HepG2 (cell line): ENCODE results near the gene SC5D. TPM values are rescaled to one million over a fixed set of nuclear protein-coding genes. Genes with fewer than 3 reads are reported as not detected.
A peak's percentile ranks its signal among the peaks of the same experiment; 100 is the strongest.

Experiments
- ATAC-seq: fragments of 200-7000 bp; cut with Tn5 transposase; 3 replicates; pipeline ENCODE4 v1.9.1; 2020; ENCODE audit warnings: mild to moderate bottlenecking, moderate library complexity
- BruUV-seq: library from RNA; stranded (reverse); fragments of 400-500 nt; replicated peaks from 2 replicates; lab custom pipeline; 2021; lab: Mats Ljungman, UMichigan
- CTCF ChIA-PET: fragments of 300-600 bp; formaldehyde crosslinking; extraction: SDS; loops from one replicate; lab custom pipeline; 2021; ENCODE audit warnings: low total read pairs, inconsistent platforms, low intra/inter-chr PET ratio; lab: Yijun Ruan, JAX
- POLR2A ChIA-PET: fragments of 350-600 bp; sonication (Branson Sonifier 250); formaldehyde crosslinking; loops from one replicate; lab custom pipeline; 2020; ENCODE audit warnings: antibody characterized with exemption, inconsistent platforms; lab: Yijun Ruan, JAX
- DNase-seq: peaks from one replicate; pipeline ENCODE4 v3.0.0-alpha.2; 2015; ENCODE audit warnings: low spot score
- FAIRE-seq: peaks from 3 replicates; lab custom pipeline; 2011; peaks lifted over from hg19 to GRCh38; lab: Jason Lieb, UNC
- H2AFZ ChIP-seq: one replicate; pipeline ENCODE4 v1.6.1; 2011; ENCODE audit warnings: low read length, inconsistent platforms
- H3K27ac ChIP-seq: fragments of 300-600 bp; 3 replicates; pipeline ENCODE4 v1.8.0; 2011; ENCODE audit warnings: mixed run types, mild to moderate bottlenecking, mixed read lengths, low read length, inconsistent platforms; ENCODE audit not compliant: insufficient read depth; ENCODE audit errors: extremely low read length
- H3K27me3 ChIP-seq, 2 experiments: fragments of 200-600 bp in 1 of 2; 2 replicates in 1 of 2; 3 replicates in 1 of 2; pipeline versions ENCODE4 v1.6.0 to v1.8.0; 2011; ENCODE audit warnings: low read length in 2 of 2, mild to moderate bottlenecking in 2 of 2, moderate library complexity in 2 of 2, inconsistent platforms in 1 of 2; ENCODE audit not compliant: insufficient read depth in 2 of 2, control insufficient read depth in 1 of 2
- H3K36me3 ChIP-seq, 2 experiments: fragments of 200-600 bp in 1 of 2; replicated peaks in 1 of 2; 2 replicates in 1 of 2; 3 replicates in 1 of 2; pipeline versions ENCODE4 v1.5.1 to v1.8.0; 2011; ENCODE audit warnings: low read length in 2 of 2, inconsistent platforms in 1 of 2; ENCODE audit not compliant: insufficient read depth in 2 of 2, control insufficient read depth in 1 of 2
- H3K4me1 ChIP-seq: 2 replicates; pipeline ENCODE4 v1.5.1; 2012; ENCODE audit warnings: low read length, inconsistent platforms; ENCODE audit not compliant: insufficient read depth
- H3K4me2 ChIP-seq: 2 replicates; pipeline ENCODE4 v1.6.0; 2011; ENCODE audit warnings: low read depth, low read length, inconsistent platforms
- H3K4me3 ChIP-seq, 3 experiments: fragments of 200-600 bp in 1 of 3; sonication (generic), shearing (Covaris generic) in 1 of 3; replicated peaks in 1 of 3; 2 replicates each; pipeline ENCODE4 v1.5.1; 2011 to 2016; ENCODE audit warnings: low read length in 3 of 3, inconsistent platforms in 2 of 3, low read depth in 2 of 3, mild to moderate bottlenecking in 2 of 3, control low read depth in 1 of 3, mixed read lengths in 1 of 3; ENCODE audit not compliant: insufficient read depth in 1 of 3
- H3K79me2 ChIP-seq: one replicate; pipeline ENCODE4 v1.6.1; 2011; ENCODE audit warnings: low read length, inconsistent platforms; ENCODE audit not compliant: insufficient read depth
- H3K9ac ChIP-seq: 2 replicates; pipeline ENCODE4 v1.6.0; 2011; ENCODE audit warnings: mild to moderate bottlenecking, low read depth, low read length, inconsistent platforms; ENCODE audit not compliant: insufficient read depth
- H3K9me3 ChIP-seq: 2 replicates; pipeline ENCODE4 v1.5.1; 2012; ENCODE audit warnings: mild to moderate bottlenecking, low read length
- H4K20me1 ChIP-seq: 2 replicates; pipeline ENCODE4 v1.6.0; 2011; ENCODE audit warnings: inconsistent platforms, mild to moderate bottlenecking, low read length, moderate library complexity; ENCODE audit not compliant: insufficient read depth
- HNF4A ChIP-seq: sonication (generic); formaldehyde crosslinking; IDR thresholded peaks from 2 replicates; pipeline ENCODE4 v1.4.0; 2020; ENCODE audit warnings: missing genetic modification reagents
- HNF4G ChIP-seq, 2 experiments: sonication (generic) in 1 of 2; formaldehyde crosslinking in 1 of 2; IDR thresholded peaks; 2 replicates each; pipeline versions ENCODE4 v1.4.0 to v1.6.1; 2011 to 2020; ENCODE audit warnings: borderline replicate concordance in 2 of 2, low read depth in 2 of 2, mild to moderate bottlenecking in 2 of 2, low read length in 1 of 2, missing genetic modification reagents in 1 of 2, moderate library complexity in 1 of 2
- HNRNPLL ChIP-seq: fragments of 200-400 bp; formaldehyde crosslinking; IDR thresholded peaks from 2 replicates; pipeline ENCODE4 v1.6.1; 2017; ENCODE audit warnings: mild to moderate bottlenecking, low read depth, low read length; ENCODE audit not compliant: poor library complexity, severe bottlenecking
- RCOR2 ChIP-seq: IDR thresholded peaks from 2 replicates; pipeline ENCODE4 v1.6.1; 2016; ENCODE audit warnings: missing biosample characterization, missing genetic modification reagents
- STAT6 ChIP-seq: sonication (generic); formaldehyde crosslinking; IDR thresholded peaks from 2 replicates; pipeline ENCODE4 v1.4.0; 2020; ENCODE audit warnings: missing genetic modification reagents, mild to moderate bottlenecking, borderline replicate concordance
- ZNF569 ChIP-seq: sonication (generic); formaldehyde crosslinking; IDR thresholded peaks from 2 replicates; pipeline ENCODE4 v1.5.0; 2020; ENCODE audit warnings: mild to moderate bottlenecking, missing genetic modification reagents, moderate library complexity, borderline replicate concordance
- ZNF644 ChIP-seq: IDR thresholded peaks from 2 replicates; pipeline ENCODE4 v1.6.1; 2016; ENCODE audit warnings: low read depth
- ZSCAN21 ChIP-seq: sonication (generic); formaldehyde crosslinking; IDR thresholded peaks from 2 replicates; pipeline ENCODE4 v1.8.0; 2022; ENCODE audit warnings: mild to moderate bottlenecking, missing genetic modification reagents, moderate library complexity, borderline replicate concordance
- WGBS: methylation state at CpG from one replicate; pipeline ENCODE4 v1.1.6; 2017; ENCODE audit warnings: low lambda C conversion rate; 5-methylcytosine and 5-hydroxymethylcytosine counted together
- in situ Hi-C: cut with HindIII; loops from 2 replicates; pipeline ENCODE4 v1.10.0; 2017; ENCODE audit warnings: low pct_unique_long_range_greater_than_20kb; ENCODE audit not compliant: extremely low pct_ligation_motif_present
- intact Hi-C: fragments of 100-400 bp; cut with micrococcal nuclease; formaldehyde crosslinking; loops from one replicate; pipeline ENCODE4 v1.10.0; 2022; ENCODE audit not compliant: unreplicated experiment
- polyA plus RNA-seq, 8 experiments: library from polyadenylated mRNA; depleted of rRNA in 3 of 8; stranded (reverse) in 7 of 8; unstranded in 1 of 8; fragments of >200 nt; fragmentation: Illumina TruSeq in 4 of 8; extraction: Trizol in 4 of 8; gene quantifications; 2 replicates each; pipeline versions ENCODE4 v1.2.1 to v1.2.3, GENCODE V29; 2011 to 2016; ENCODE audit warnings: low read depth in 4 of 8, missing spikeins in 1 of 8, mixed read lengths in 1 of 8; ENCODE audit not compliant: insufficient read depth in 1 of 8
- total RNA-seq, 5 experiments: library from RNA; depleted of rRNA; stranded (reverse); fragments of >200 nt; fragmentation: Illumina TruSeq; extraction: Trizol; gene quantifications; 2 replicates each; pipeline ENCODE4 v1.2.3, GENCODE V29; 2016; ENCODE audit warnings: low read depth in 1 of 5
- TF ChIP-seq, protein P1 (sequence below): IDR thresholded peaks from 2 replicates; pipeline ENCODE4 v1.6.1; 2018; ENCODE audit warnings: missing genetic modification reagents
- TF ChIP-seq, protein P2 (sequence below): sonication (generic); formaldehyde crosslinking; IDR thresholded peaks from 2 replicates; pipeline ENCODE4 v1.4.0; 2020; ENCODE audit warnings: low read depth, mild to moderate bottlenecking, missing genetic modification reagents
- TF ChIP-seq, protein P3 (sequence below): IDR thresholded peaks from 2 replicates; pipeline ENCODE4 v1.6.1; 2016
- TF ChIP-seq, protein P4 (sequence below): IDR thresholded peaks from 2 replicates; pipeline ENCODE4 v1.4.0; 2020; ENCODE audit warnings: mild to moderate bottlenecking, missing genetic modification reagents

Gene SC5D
- total and polyA plus RNA-seq, 2 of the 13 experiments (the other 11 are each of a cell fraction or from before 2014, with no cell fraction given), result 84.4 to 155 TPM

- Histone ChIP-seq H3K36me3 (no peaks in the 10 kb centered on the region), H3K27ac (no peak overlapping the region), H3K4me1 (peaks cover 13% of the 10 kb centered on the region), H3K4me3 (no peak overlapping the region), H3K9ac (no peak overlapping the region), H3K9me3 (no peaks in the 10 kb centered on the region), H3K4me2 (no peak overlapping the region), H3K79me2 (no peaks in the 10 kb centered on the region), H2AFZ (no peak overlapping the region), H4K20me1 (no peaks in the 10 kb centered on the region), H3K27me3 (peaks cover 0 to 3% of the 10 kb centered on the region in 2 experiments; a peak in 1 of 5 replicates)
- intact Hi-C loops (no loop called here), in situ Hi-C loops (no loop called here)
- ATAC-seq (no peak; the same call in 2 of the 3 replicates), DNase-seq (peak; percentile 30), FAIRE-seq (no peak)
- ChIA-PET POLR2A (no interaction called here), CTCF (no interaction called here)
- no TSS peak for BruUV-seq
- WGBS, result 63% methylated on average over 3 of the region's 3 CpGs
- TF ChIP-seq ZSCAN21 (CRISPR knock-in tag) (no peak), HNRNPLL (no peak), ZNF569 (CRISPR knock-in tag) (no peak), HNF4G (IDR thresholded peaks at IDR 0.05; ENCODE audit: borderline replicate concordance, low read depth, low read length) (peak; percentile 50; the same call in 1 of the 2 replicates), HNF4G (CRISPR knock-in tag; IDR thresholded peaks at IDR 0.05; ENCODE audit: borderline replicate concordance, low read depth) (no peak), HNF4A (CRISPR knock-in tag) (peak; percentile 76), ZNF644 (CRISPR knock-in tag) (peak; percentile 89), RCOR2 (CRISPR knock-in tag) (no peak), STAT6 (CRISPR knock-in tag) (no peak)
- TF ChIP-seq, protein P1, sequence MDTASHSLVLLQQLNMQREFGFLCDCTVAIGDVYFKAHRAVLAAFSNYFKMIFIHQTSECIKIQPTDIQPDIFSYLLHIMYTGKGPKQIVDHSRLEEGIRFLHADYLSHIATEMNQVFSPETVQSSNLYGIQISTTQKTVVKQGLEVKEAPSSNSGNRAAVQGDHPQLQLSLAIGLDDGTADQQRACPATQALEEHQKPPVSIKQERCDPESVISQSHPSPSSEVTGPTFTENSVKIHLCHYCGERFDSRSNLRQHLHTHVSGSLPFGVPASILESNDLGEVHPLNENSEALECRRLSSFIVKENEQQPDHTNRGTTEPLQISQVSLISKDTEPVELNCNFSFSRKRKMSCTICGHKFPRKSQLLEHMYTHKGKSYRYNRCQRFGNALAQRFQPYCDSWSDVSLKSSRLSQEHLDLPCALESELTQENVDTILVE (CRISPR knock-in tag), result no peak
- TF ChIP-seq, protein P2, sequence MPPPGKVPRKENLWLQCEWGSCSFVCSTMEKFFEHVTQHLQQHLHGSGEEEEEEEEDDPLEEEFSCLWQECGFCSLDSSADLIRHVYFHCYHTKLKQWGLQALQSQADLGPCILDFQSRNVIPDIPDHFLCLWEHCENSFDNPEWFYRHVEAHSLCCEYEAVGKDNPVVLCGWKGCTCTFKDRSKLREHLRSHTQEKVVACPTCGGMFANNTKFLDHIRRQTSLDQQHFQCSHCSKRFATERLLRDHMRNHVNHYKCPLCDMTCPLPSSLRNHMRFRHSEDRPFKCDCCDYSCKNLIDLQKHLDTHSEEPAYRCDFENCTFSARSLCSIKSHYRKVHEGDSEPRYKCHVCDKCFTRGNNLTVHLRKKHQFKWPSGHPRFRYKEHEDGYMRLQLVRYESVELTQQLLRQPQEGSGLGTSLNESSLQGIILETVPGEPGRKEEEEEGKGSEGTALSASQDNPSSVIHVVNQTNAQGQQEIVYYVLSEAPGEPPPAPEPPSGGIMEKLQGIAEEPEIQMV (CRISPR knock-in tag), result no peak
- TF ChIP-seq, protein P3, sequence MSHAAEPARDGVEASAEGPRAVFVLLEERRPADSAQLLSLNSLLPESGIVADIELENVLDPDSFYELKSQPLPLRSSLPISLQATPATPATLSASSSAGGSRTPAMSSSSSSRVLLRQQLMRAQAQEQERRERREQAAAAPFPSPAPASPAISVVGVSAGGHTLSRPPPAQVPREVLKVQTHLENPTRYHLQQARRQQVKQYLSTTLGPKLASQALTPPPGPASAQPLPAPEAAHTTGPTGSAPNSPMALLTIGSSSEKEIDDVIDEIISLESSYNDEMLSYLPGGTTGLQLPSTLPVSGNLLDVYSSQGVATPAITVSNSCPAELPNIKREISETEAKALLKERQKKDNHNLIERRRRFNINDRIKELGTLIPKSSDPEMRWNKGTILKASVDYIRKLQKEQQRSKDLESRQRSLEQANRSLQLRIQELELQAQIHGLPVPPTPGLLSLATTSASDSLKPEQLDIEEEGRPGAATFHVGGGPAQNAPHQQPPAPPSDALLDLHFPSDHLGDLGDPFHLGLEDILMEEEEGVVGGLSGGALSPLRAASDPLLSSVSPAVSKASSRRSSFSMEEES, result no peak
- TF ChIP-seq, protein P4, sequence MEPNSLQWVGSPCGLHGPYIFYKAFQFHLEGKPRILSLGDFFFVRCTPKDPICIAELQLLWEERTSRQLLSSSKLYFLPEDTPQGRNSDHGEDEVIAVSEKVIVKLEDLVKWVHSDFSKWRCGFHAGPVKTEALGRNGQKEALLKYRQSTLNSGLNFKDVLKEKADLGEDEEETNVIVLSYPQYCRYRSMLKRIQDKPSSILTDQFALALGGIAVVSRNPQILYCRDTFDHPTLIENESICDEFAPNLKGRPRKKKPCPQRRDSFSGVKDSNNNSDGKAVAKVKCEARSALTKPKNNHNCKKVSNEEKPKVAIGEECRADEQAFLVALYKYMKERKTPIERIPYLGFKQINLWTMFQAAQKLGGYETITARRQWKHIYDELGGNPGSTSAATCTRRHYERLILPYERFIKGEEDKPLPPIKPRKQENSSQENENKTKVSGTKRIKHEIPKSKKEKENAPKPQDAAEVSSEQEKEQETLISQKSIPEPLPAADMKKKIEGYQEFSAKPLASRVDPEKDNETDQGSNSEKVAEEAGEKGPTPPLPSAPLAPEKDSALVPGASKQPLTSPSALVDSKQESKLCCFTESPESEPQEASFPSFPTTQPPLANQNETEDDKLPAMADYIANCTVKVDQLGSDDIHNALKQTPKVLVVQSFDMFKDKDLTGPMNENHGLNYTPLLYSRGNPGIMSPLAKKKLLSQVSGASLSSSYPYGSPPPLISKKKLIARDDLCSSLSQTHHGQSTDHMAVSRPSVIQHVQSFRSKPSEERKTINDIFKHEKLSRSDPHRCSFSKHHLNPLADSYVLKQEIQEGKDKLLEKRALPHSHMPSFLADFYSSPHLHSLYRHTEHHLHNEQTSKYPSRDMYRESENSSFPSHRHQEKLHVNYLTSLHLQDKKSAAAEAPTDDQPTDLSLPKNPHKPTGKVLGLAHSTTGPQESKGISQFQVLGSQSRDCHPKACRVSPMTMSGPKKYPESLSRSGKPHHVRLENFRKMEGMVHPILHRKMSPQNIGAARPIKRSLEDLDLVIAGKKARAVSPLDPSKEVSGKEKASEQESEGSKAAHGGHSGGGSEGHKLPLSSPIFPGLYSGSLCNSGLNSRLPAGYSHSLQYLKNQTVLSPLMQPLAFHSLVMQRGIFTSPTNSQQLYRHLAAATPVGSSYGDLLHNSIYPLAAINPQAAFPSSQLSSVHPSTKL (CRISPR knock-in tag), result peak; percentile 42
Observed at GRCh38 chr11:121329781-121330395, 37.3 kb downstream of the SC5D start.
